Measurements from ENCODE around the gene HIVEP3. TPM values are rescaled to one million over a fixed set of nuclear protein-coding genes. Genes with fewer than 3 reads are reported as not detected.

Gene HIVEP3
- total RNA-seq, 1 experiment from 2014 or later, result 1.2 TPM

DNA sequence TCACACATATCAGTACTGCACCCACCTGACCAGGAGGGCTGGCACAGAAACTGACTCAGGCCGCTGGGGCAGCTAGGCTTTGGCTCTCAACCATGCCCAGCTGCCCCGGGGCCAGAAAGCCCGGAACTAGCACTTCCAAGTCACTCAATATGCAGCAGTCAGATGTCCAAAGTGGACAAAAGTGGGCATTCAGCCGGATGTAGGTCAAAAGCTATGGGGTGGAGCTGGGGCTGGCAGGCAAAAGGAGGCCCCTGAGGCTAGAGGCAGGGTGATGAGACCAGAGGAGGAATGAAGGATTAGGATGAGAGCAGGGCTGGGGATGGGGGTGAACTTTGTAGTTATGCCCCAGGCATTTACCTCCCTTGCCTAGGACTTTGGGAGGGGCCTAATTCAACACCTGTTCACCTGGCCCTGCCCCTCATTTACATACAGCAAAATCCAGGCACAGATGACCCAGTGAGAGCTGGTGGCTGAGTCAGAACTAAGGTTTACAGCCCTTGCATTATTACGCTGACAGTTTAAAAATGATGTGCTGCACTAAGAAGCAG is 403.5 kb downstream of the HIVEP3 start:
- BruUV-seq (replicated peaks), result no TSS peak
- TF ChIP-seq, protein P1, sequence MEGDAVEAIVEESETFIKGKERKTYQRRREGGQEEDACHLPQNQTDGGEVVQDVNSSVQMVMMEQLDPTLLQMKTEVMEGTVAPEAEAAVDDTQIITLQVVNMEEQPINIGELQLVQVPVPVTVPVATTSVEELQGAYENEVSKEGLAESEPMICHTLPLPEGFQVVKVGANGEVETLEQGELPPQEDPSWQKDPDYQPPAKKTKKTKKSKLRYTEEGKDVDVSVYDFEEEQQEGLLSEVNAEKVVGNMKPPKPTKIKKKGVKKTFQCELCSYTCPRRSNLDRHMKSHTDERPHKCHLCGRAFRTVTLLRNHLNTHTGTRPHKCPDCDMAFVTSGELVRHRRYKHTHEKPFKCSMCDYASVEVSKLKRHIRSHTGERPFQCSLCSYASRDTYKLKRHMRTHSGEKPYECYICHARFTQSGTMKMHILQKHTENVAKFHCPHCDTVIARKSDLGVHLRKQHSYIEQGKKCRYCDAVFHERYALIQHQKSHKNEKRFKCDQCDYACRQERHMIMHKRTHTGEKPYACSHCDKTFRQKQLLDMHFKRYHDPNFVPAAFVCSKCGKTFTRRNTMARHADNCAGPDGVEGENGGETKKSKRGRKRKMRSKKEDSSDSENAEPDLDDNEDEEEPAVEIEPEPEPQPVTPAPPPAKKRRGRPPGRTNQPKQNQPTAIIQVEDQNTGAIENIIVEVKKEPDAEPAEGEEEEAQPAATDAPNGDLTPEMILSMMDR (IDR thresholded peaks at IDR 0.05; ENCODE audit: unreplicated experiment), result no peak
- peaks cover 21% of the 10 kb centered on the region for H3K4me1 Mint-ChIP-seq (ENCODE audit: insufficient read depth, unreplicated experiment)
- ChIA-PET POLR2A (interaction anchor here (0.6 to 2.3 kb wide), 10 partner anchors 14 to 265 kb away, joined by 3 to 7 read pairs (median 4); partner anchors contain the start of gene EDN2), CTCF (interaction anchor here (0.6 to 3.7 kb wide), 23 partner anchors 8 to 1187 kb away, joined by 3 to 24 read pairs (median 4); partner anchors contain the start of gene EDN2)
- peak overlapping the region; percentile 57 for H3K27ac Mint-ChIP-seq (ENCODE audit: low read depth, unreplicated experiment)
- DNase-seq (ENCODE audit: unreplicated experiment), result peak; percentile 63
- intact Hi-C loops (cut with micrococcal nuclease), result loop anchor here (5.0 kb wide), 2 partner anchors 33 to 233 kb away; partner anchors contain the start of gene EDN2
- H3K36me3 Mint-ChIP-seq (ENCODE audit: insufficient read depth, unreplicated experiment), result peaks cover 3% of the 10 kb centered on the region
- H3K4me3 Mint-ChIP-seq (ENCODE audit: unreplicated experiment), result no peak overlapping the region
- no peaks in the 10 kb centered on the region for H3K9me3 Mint-ChIP-seq (ENCODE audit: unreplicated experiment)
- no peaks in the 10 kb centered on the region for H3K27me3 Mint-ChIP-seq (ENCODE audit: insufficient read depth, unreplicated experiment)

DNA sequence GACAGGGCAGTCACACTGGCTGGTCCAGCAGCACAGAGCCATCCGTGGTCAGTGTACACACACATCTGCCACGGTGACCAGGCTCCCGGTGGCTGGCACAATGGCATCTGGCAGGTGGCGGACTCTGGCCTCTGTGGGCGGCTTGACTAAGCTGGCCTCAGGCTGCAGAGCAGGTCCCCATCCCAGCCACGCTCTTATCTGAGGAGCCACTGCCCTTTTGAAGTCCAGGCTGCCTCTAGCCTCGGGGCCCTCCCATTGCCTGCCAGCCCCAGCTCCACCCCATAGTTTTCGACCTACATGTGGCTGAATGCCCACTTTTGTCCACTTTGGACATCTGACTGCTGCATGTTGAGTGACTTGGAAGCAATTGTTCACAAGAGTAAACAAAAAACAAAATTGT is 404.3 kb downstream of the HIVEP3 start:
- DNase-seq (ENCODE audit: unreplicated experiment), result peak; percentile 16
- intact Hi-C loops (cut with micrococcal nuclease), result no loop called here
- no TSS peak for BruUV-seq (replicated peaks)

DNA sequence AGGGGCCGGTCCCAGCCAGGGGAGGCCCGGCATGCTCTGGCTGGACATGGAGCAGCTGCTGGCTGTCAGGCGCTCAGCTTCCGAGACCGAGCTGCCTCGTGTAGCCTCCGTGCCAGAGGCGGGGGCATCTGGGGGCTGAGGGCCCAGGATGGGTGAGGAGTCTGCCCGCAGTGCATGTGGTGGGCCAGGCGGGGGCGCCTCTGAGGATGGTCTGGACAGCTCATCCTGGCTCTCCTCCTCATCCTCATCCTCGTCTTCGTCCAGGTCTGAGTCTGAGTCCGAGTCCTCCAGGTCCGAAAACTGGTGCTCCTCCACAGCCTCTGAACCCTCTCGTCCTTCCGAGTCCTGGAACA is 405.4 kb downstream of the HIVEP3 start:
- Mint-ChIP-seq H3K4me1 (ENCODE audit: insufficient read depth, unreplicated experiment) (peaks cover 21% of the 10 kb centered on the region), H3K4me3 (ENCODE audit: unreplicated experiment) (no peak overlapping the region), H3K27me3 (ENCODE audit: insufficient read depth, unreplicated experiment) (no peaks in the 10 kb centered on the region), H3K9me3 (ENCODE audit: unreplicated experiment) (no peaks in the 10 kb centered on the region), H3K36me3 (ENCODE audit: insufficient read depth, unreplicated experiment) (peaks cover 7% of the 10 kb centered on the region), H3K27ac (ENCODE audit: low read depth, unreplicated experiment) (no peak overlapping the region)
- TF ChIP-seq, protein P1 (IDR thresholded peaks at IDR 0.05; ENCODE audit: unreplicated experiment), result peak; percentile 30
- DNase-seq (ENCODE audit: unreplicated experiment), result no peak
- ChIA-PET POLR2A (no interaction called here), CTCF (interaction anchor here (0.6 to 1.6 kb wide), 4 partner anchors 30 to 282 kb away, joined by 3 to 4 read pairs (median 4); no protein-coding TSS in a partner anchor)
- intact Hi-C loops (cut with micrococcal nuclease), result no loop called here
- no TSS peak for BruUV-seq (replicated peaks)

More for the DNA sequence above, 404.3 kb downstream of the HIVEP3 start:
- Mint-ChIP-seq H3K9me3 (ENCODE audit: unreplicated experiment) (no peaks in the 10 kb centered on the region), H3K4me1 (ENCODE audit: insufficient read depth, unreplicated experiment) (peaks cover 21% of the 10 kb centered on the region), H3K36me3 (ENCODE audit: insufficient read depth, unreplicated experiment) (peaks cover 7% of the 10 kb centered on the region), H3K4me3 (ENCODE audit: unreplicated experiment) (no peak overlapping the region), H3K27me3 (ENCODE audit: insufficient read depth, unreplicated experiment) (no peaks in the 10 kb centered on the region), H3K27ac (ENCODE audit: low read depth, unreplicated experiment) (no peak overlapping the region)
- TF ChIP-seq, protein P1 (IDR thresholded peaks at IDR 0.05; ENCODE audit: unreplicated experiment), result no peak
- POLR2A ChIA-PET, result interaction anchor here (0.7 to 2.3 kb wide), 6 partner anchors 13 to 96 kb away, joined by 3 to 7 read pairs (median 4); no protein-coding TSS in a partner anchor
- CTCF ChIA-PET, result interaction anchor here (0.6 to 3.7 kb wide), 7 partner anchors 15 to 996 kb away, joined by 4 to 18 read pairs (median 5); no protein-coding TSS in a partner anchor

DNA sequence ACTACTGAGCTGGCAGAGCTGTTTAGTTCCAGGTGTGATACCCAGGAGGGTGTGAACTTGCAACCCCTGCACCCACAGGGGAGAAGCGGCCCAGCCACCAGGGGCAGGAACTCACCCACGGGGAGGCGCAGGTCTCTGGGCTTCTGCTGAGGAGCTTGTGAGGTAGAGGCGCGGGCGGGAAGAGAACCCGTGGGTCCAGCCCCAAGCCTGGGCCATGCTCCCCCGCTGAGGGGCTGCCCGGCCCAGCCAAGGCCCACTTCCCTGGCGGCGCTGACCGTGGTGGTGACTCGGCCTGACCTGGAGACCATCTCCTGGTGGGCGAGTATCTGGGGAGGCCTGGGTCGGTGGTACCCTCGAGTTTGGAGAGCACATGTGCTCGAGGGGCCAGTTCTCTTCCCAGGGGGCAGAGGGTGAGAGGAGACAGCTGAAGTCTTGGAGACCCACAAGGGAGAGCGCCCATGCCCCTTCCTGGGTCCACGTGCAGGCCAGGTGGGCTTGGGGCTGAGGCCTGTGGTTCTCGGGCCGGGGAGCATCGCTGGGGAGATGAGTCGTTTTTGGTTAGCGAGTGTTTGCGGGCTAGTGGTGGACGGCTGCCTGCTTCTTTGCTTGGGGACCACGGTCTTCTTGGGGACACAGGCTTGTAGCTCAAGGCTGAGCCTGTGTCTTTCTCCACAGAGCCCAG is 405.9 kb downstream of the HIVEP3 start:
- Mint-ChIP-seq H3K4me1 (ENCODE audit: insufficient read depth, unreplicated experiment) (peaks cover 21% of the 10 kb centered on the region), H3K27ac (ENCODE audit: low read depth, unreplicated experiment) (no peak overlapping the region), H3K4me3 (ENCODE audit: unreplicated experiment) (no peak overlapping the region), H3K9me3 (ENCODE audit: unreplicated experiment) (no peaks in the 10 kb centered on the region), H3K27me3 (ENCODE audit: insufficient read depth, unreplicated experiment) (no peaks in the 10 kb centered on the region), H3K36me3 (ENCODE audit: insufficient read depth, unreplicated experiment) (peaks cover 7% of the 10 kb centered on the region)
- intact Hi-C loops (cut with micrococcal nuclease), result no loop called here
- DNase-seq (ENCODE audit: unreplicated experiment), result no peak
- BruUV-seq (replicated peaks), result no TSS peak
- CTCF ChIA-PET, result interaction anchor here (0.6 to 1.5 kb wide), 4 partner anchors 230 to 283 kb away, joined by 3 to 4 read pairs (median 4); no protein-coding TSS in a partner anchor
- POLR2A ChIA-PET, result interaction anchor here (0.6 kb wide), 1 partner anchor 994 kb away, joined by 3 read pairs; no protein-coding TSS in a partner anchor
- TF ChIP-seq, protein P1 (IDR thresholded peaks at IDR 0.05; ENCODE audit: unreplicated experiment), result no peak

Measured in MCF 10A (cell line).